Thoracic aorta (tissue), 2 donors: Measurements from ENCODE around the gene DHX40. TPM values are rescaled to one million over a fixed set of nuclear protein-coding genes. Genes with fewer than 3 reads are reported as not detected.

Experiments
- ATAC-seq: fragments of 150-250 bp; one replicate; pipeline ENCODE4 v1.8.0; 2017; ENCODE audit warnings: low read depth; ENCODE audit not compliant: insufficient number of reproducible peaks, low FRiP score
- DNase-seq: peaks from one replicate; pipeline ENCODE4 v3.0.0-alpha.2; 2020; ENCODE audit warnings: low spot score
- H3K27ac ChIP-seq, 2 donors: fragments of 200-600 bp; sonication (generic); 1 replicate in 1 of 2; 2 replicates in 1 of 2; pipeline ENCODE4 v1.5.1; 2016; ENCODE audit warnings: mild to moderate bottlenecking in 2 of 2, moderate library complexity in 2 of 2
- H3K27me3 ChIP-seq: fragments of 200-600 bp; sonication (generic); replicated peaks from 2 replicates; pipeline ENCODE4 v1.6.0; 2016; ENCODE audit warnings: mild to moderate bottlenecking; ENCODE audit not compliant: insufficient read depth
- H3K36me3 ChIP-seq: fragments of 200-600 bp; sonication (generic); one replicate; pipeline ENCODE4 v1.5.1; 2016
- H3K4me1 ChIP-seq, 2 donors: fragments of 200-600 bp; sonication (generic); 1 replicate in 1 of 2; 2 replicates in 1 of 2; pipeline versions ENCODE4 v1.5.1 to v1.6.0; 2016; ENCODE audit warnings: low read depth in 2 of 2, mild to moderate bottlenecking in 1 of 2; ENCODE audit not compliant: control insufficient read depth in 1 of 2
- H3K4me3 ChIP-seq: fragments of 200-600 bp; sonication (generic); 2 replicates; pipeline ENCODE4 v1.5.1; 2016; ENCODE audit warnings: mild to moderate bottlenecking
- H3K9me3 ChIP-seq: fragments of 200-600 bp; sonication (generic); 2 replicates; pipeline ENCODE4 v1.5.1; 2016
- CTCF ChIP-seq: fragments of 200-600 bp; sonication (generic); IDR thresholded peaks from one replicate; pipeline ENCODE4 v1.5.1; 2019; ENCODE audit warnings: antibody characterized with exemption
- total RNA-seq, 2 donors: library from RNA; depleted of rRNA; stranded (reverse); fragments of >200 nt; gene quantifications; one replicate each; pipeline versions ENCODE4 v1.1.0 to v1.2.3, GENCODE V29; 2016

Gene DHX40
- total RNA-seq, 2 donors from 2014 or later, result 31.3 to 33.4 TPM

- DNase-seq (no peak), ATAC-seq (no peak)
- H3K36me3 ChIP-seq, result peaks cover 2% of the 10 kb centered on the region
- H3K27ac ChIP-seq, result peak overlapping the region; percentile 10 to 46
- no peaks in the 10 kb centered on the region for H3K27me3 ChIP-seq
- H3K9me3 ChIP-seq, result no peaks in the 10 kb centered on the region
- no peak overlapping the region for H3K4me3 ChIP-seq
- H3K4me1 ChIP-seq, result peaks cover 45 to 92% of the 10 kb centered on the region in 2 donors
- no peak for TF ChIP-seq CTCF
Measured at GRCh38 chr17:59643159-59644140, 78.0 kb downstream of the DHX40 start.

- TF ChIP-seq CTCF, result no peak
- Histone ChIP-seq H3K4me3 (no peak overlapping the region), H3K27ac (no peak overlapping the region), H3K9me3 (no peaks in the 10 kb centered on the region), H3K36me3 (peaks cover 21% of the 10 kb centered on the region), H3K4me1 (peaks cover 17 to 60% of the 10 kb centered on the region in 2 donors), H3K27me3 (no peaks in the 10 kb centered on the region)
- DNase-seq (no peak), ATAC-seq (no peak)
Measured at GRCh38 chr17:59647288-59647687, 81.9 kb downstream of the DHX40 start.

- peaks cover 39% of the 10 kb centered on the region for H3K36me3 ChIP-seq
- no peak overlapping the region for H3K4me3 ChIP-seq
- H3K9me3 ChIP-seq, result no peaks in the 10 kb centered on the region
- ATAC-seq (no peak), DNase-seq (no peak)
- no peak overlapping the region for H3K27ac ChIP-seq
- peaks cover 5 to 37% of the 10 kb centered on the region in 2 donors for H3K4me1 ChIP-seq
- no peak for TF ChIP-seq CTCF
- no peaks in the 10 kb centered on the region for H3K27me3 ChIP-seq
Measured at GRCh38 chr17:59649886-59650285, 84.5 kb downstream of the DHX40 start.

- Histone ChIP-seq H3K9me3 (no peaks in the 10 kb centered on the region), H3K27me3 (no peaks in the 10 kb centered on the region), H3K36me3 (peaks cover 46% of the 10 kb centered on the region), H3K4me1 (peaks cover 5 to 29% of the 10 kb centered on the region in 2 donors), H3K4me3 (no peak overlapping the region), H3K27ac (no peak overlapping the region)
- ATAC-seq (no peak), DNase-seq (no peak)
- TF ChIP-seq CTCF, result no peak
Measured at GRCh38 chr17:59650642-59651041, 85.2 kb downstream of the DHX40 start.

- DNase-seq (no peak), ATAC-seq (no peak)
- H3K36me3 ChIP-seq, result peaks cover 51% of the 10 kb centered on the region
Measured at GRCh38 chr17:59651346-59651745, 85.9 kb downstream of the DHX40 start.

More at GRCh38 chr17:59651346-59651745, 85.9 kb downstream of the DHX40 start:
- H3K27me3 ChIP-seq, result no peaks in the 10 kb centered on the region
- no peak overlapping the region for H3K4me3 ChIP-seq
- no peaks in the 10 kb centered on the region for H3K9me3 ChIP-seq
- TF ChIP-seq CTCF, result no peak
- H3K4me1 ChIP-seq, result peaks cover 5 to 22% of the 10 kb centered on the region in 2 donors
- H3K27ac ChIP-seq, result no peak overlapping the region
